OCI-LY1 (cell line): ENCODE data around the gene IFNK.

Experiments used
- H2AFZ ChIP-seq: fragments of 200-600 bp; sonication (generic), shearing (Covaris generic); 2 replicates; pipeline ENCODE4 v1.6.0; 2014; ENCODE audit warnings: antibody characterized with exemption, mild to moderate bottlenecking, low read length
- H3F3A ChIP-seq: fragments of 200-600 bp; sonication (generic), shearing (Covaris generic); 2 replicates; pipeline ENCODE4 v1.6.0; 2014; ENCODE audit warnings: mild to moderate bottlenecking, antibody characterized with exemption, low read length, moderate library complexity; ENCODE audit not compliant: insufficient read depth
- H3K27ac ChIP-seq: fragments of 200-600 bp; sonication (generic); 2 replicates; pipeline ENCODE4 v1.5.1; 2014; ENCODE audit warnings: low read length, mixed run types, mild to moderate bottlenecking, low read depth; ENCODE audit not compliant: poor library complexity, severe bottlenecking
- H3K27me3 ChIP-seq: fragments of 200-600 bp; sonication (generic); 2 replicates; pipeline ENCODE4 v1.6.0; 2014; ENCODE audit warnings: antibody characterized with exemption, mild to moderate bottlenecking, low read length, moderate library complexity; ENCODE audit not compliant: insufficient read depth
- H3K36me3 ChIP-seq: fragments of 200-600 bp; sonication (generic); 2 replicates; pipeline ENCODE4 v1.6.1; 2014; ENCODE audit warnings: mild to moderate bottlenecking, antibody characterized with exemption, low read length, moderate library complexity, mixed read lengths; ENCODE audit not compliant: insufficient read depth
- H3K4me1 ChIP-seq: fragments of 200-600 bp; sonication (generic); 2 replicates; pipeline ENCODE4 v1.5.1; 2014; ENCODE audit warnings: mild to moderate bottlenecking, low read length, moderate library complexity; ENCODE audit not compliant: insufficient read depth, severe bottlenecking
- H3K4me2 ChIP-seq: fragments of 200-600 bp; sonication (generic), shearing (Covaris generic); 2 replicates; pipeline ENCODE4 v1.6.1; 2014; ENCODE audit warnings: low read length
- H3K4me3 ChIP-seq: fragments of 200-600 bp; sonication (generic); 2 replicates; pipeline ENCODE4 v1.5.1; 2014; ENCODE audit warnings: low read length, low read depth, mild to moderate bottlenecking, mixed read lengths; ENCODE audit not compliant: poor library complexity, severe bottlenecking
- H3K79me2 ChIP-seq: fragments of 200-600 bp; shearing (Covaris generic); 2 replicates; pipeline ENCODE4 v1.6.1; 2016; ENCODE audit warnings: mixed run types, low read length, mixed read lengths; ENCODE audit not compliant: insufficient read depth
- H3K9ac ChIP-seq: fragments of 200-600 bp; sonication (generic), shearing (Covaris generic); 2 replicates; pipeline ENCODE4 v1.6.1; 2014; ENCODE audit warnings: mild to moderate bottlenecking, low read length, mixed read lengths
- H3K9me2 ChIP-seq: fragments of 200-600 bp; sonication (generic), shearing (Covaris generic); 2 replicates; pipeline ENCODE4 v1.6.1; 2014; ENCODE audit warnings: low read depth, mild to moderate bottlenecking, low read length, mixed read lengths
- H3K9me3 ChIP-seq: fragments of 200-600 bp; shearing (Covaris generic); 2 replicates; pipeline ENCODE4 v1.6.1; 2014; ENCODE audit warnings: low read length, mixed read lengths
- H4K20me1 ChIP-seq: fragments of 200-600 bp; sonication (generic), shearing (Covaris generic); 2 replicates; pipeline ENCODE4 v1.6.0; 2016; ENCODE audit warnings: mild to moderate bottlenecking, low read length; ENCODE audit not compliant: insufficient read depth
- CTCF ChIP-seq: fragments of 200-600 bp; sonication (generic), shearing (Covaris generic); IDR thresholded peaks from 2 replicates; pipeline ENCODE4 v1.5.1; 2017; ENCODE audit warnings: mild to moderate bottlenecking, antibody characterized with exemption, low read length, moderate library complexity, mixed read lengths
- EZH2 ChIP-seq: fragments of 200-600 bp; sonication (generic), shearing (Covaris generic); IDR thresholded peaks from 2 replicates; pipeline ENCODE4 v1.8.0; 2017; ENCODE audit warnings: borderline replicate concordance, mixed run types, mild to moderate bottlenecking, antibody characterized with exemption, low read length, moderate library complexity, mixed read lengths

IFNK gene

DNA sequence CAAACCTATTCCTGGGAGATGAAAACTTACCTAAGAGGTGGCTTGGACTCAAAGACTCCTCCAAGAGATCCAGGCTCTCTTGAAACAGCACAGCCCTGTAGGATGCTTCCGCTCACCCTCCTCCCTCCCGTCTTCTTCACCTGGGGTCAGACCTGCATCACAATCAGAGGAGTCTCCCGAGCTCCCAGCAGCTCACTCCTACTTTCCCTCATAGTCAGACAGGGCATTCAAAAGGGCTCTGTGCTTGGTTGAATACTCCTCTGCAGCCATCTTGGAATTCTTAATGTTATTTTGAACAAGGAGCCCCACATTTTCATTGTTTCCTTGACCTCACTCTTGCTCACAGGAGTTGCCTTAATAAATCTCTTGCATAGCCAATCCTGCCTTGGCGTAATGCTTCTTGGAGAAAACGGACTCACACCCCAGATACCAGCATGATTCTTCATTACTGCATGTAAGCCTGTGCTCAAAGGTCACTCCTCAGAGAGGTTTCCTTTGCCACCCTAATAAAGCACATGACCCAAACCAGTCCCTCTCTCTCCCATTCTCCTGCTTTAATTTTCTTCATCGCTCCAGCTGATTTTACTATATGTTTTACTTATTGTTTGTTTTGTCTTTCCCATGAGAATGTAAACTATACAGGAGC, 47.1 kb upstream of the IFNK start:
- Histone ChIP-seq H3K27me3 (no peaks in the 10 kb centered on the region), H3K27ac (no peak overlapping the region), H3K36me3 (no peaks in the 10 kb centered on the region), H4K20me1 (no peaks in the 10 kb centered on the region), H3K4me2 (no peak overlapping the region), H3K9ac (no peak overlapping the region), H3K79me2 (no peaks in the 10 kb centered on the region), H2AFZ (no peak overlapping the region), H3K4me3 (no peak overlapping the region), H3K9me3 (no peaks in the 10 kb centered on the region), H3K9me2 (no peaks in the 10 kb centered on the region), H3K4me1 (no peaks in the 10 kb centered on the region), H3F3A (no peaks in the 10 kb centered on the region)
- TF ChIP-seq CTCF (no peak), EZH2 (no peak)

GRCh38 chr9:27478322-27478721, 45.8 kb upstream of the IFNK start:
- Histone ChIP-seq H3K36me3 (no peaks in the 10 kb centered on the region), H3K4me2 (no peak overlapping the region), H3K9ac (no peak overlapping the region), H3K9me2 (no peaks in the 10 kb centered on the region), H2AFZ (no peak overlapping the region), H3K9me3 (no peaks in the 10 kb centered on the region), H3K4me1 (no peaks in the 10 kb centered on the region), H4K20me1 (no peaks in the 10 kb centered on the region), H3K79me2 (no peaks in the 10 kb centered on the region), H3K27ac (no peak overlapping the region), H3F3A (no peaks in the 10 kb centered on the region), H3K4me3 (no peak overlapping the region), H3K27me3 (no peaks in the 10 kb centered on the region)
- TF ChIP-seq CTCF (no peak), EZH2 (no peak)

DNA sequence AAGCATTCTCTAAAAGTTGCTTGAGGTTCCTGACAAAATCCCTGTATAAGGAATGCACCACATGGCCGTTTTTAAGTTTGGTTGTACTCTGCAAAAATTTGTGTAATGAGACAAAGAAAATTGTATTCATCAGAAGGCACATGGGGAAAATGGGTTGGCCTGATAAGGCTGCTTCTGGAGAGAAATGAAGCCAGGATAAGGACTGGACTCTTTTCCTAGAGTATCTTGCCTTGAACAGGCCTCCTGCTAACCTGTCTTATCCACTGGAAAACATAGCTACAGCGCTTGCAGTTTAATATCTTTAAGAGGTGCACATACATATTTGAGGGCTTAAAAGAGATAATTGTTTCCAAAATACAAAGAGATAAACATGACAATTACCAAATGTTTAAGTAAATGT, 41.4 kb upstream of the IFNK start:
- H3K27ac ChIP-seq: no peak overlapping the region
- H3K36me3 ChIP-seq: no peaks in the 10 kb centered on the region
- H3K9me2 ChIP-seq: no peaks in the 10 kb centered on the region
- H2AFZ ChIP-seq: no peak overlapping the region
- H3K4me2 ChIP-seq: no peak overlapping the region
- H3F3A ChIP-seq: no peaks in the 10 kb centered on the region
- H3K4me3 ChIP-seq: no peak overlapping the region
- no peak for TF ChIP-seq CTCF
- no peak for TF ChIP-seq EZH2
- H4K20me1 ChIP-seq: no peaks in the 10 kb centered on the region
- H3K79me2 ChIP-seq: no peaks in the 10 kb centered on the region
- no peak overlapping the region for H3K9ac ChIP-seq
- H3K27me3 ChIP-seq: no peaks in the 10 kb centered on the region
- H3K4me1 ChIP-seq: no peaks in the 10 kb centered on the region
- H3K9me3 ChIP-seq: no peaks in the 10 kb centered on the region
